Measurements from ENCODE around the gene PNPLA5. TPM values are rescaled to one million over a fixed set of nuclear protein-coding genes. Genes with fewer than 3 reads are reported as not detected.

The PNPLA5 gene
- total RNA-seq, 1 experiment from 2014 or later: not detected

DNA sequence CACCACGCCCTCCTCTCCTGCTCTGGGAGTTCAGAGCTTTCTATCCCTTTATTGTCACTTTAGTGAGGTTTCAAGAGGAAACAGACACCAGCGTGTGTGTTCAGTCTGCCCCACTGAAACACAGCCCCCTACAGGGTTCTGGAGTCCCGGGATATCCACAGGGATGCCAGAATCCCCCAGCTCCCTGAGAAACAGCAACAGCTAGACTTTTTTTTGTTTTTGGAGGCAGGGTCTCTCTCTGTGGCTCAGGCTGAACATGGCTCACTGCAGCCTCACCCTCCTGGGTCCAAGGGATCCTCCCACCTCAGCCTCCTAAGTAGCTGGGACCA, 39.9 kb downstream of the PNPLA5 start:
- no peak overlapping the region for H3K4me2 ChIP-seq (ENCODE audit: low read length)
- CTCF ChIA-PET: no interaction called here

GRCh38 chr22:43851058-43851978, 40.5 kb downstream of the PNPLA5 start:
- Histone ChIP-seq H3K27ac (ENCODE audit: low read length) (no peak overlapping the region), H3K79me2 (ENCODE audit: low read length) (no peaks in the 10 kb centered on the region), H3K4me3 (ENCODE audit: low read length) (no peak overlapping the region), H3K9me3 (ENCODE audit: low read length) (no peaks in the 10 kb centered on the region), H3K4me2 (ENCODE audit: low read length) (no peak overlapping the region), H3K9me2 (replicated peaks; ENCODE audit: low read length) (no peaks in the 10 kb centered on the region), H3K36me3 (ENCODE audit: low read depth, low read length) (no peaks in the 10 kb centered on the region), H3K27me3 (ENCODE audit: low read length) (peaks cover 18% of the 10 kb centered on the region), H4K20me1 (ENCODE audit: low read length) (no peaks in the 10 kb centered on the region), H3K4me1 (ENCODE audit: insufficient read depth, low read length) (no peaks in the 10 kb centered on the region), H2AFZ (ENCODE audit: low read length) (no peak overlapping the region), H3F3A (ENCODE audit: low read length, unreplicated experiment) (no peaks in the 10 kb centered on the region), H3K9ac (ENCODE audit: low read length) (no peak overlapping the region)
- no peak for DNase-seq
- intact Hi-C loops (cut with micrococcal nuclease): no loop called here
- no peak for ATAC-seq
- CTCF ChIA-PET: no interaction called here
- POLR2A ChIA-PET (ENCODE audit: unreplicated experiment): no interaction called here
- TF ChIP-seq CTCF (conservative IDR thresholded peaks at IDR 0.05; ENCODE audit: low read depth, low read length) (no peak), EZH2 (IDR thresholded peaks at IDR 0.05; ENCODE audit: low read length, unreplicated experiment) (no peak)
- no TSS peak for BruUV-seq (replicated peaks)

More for the DNA sequence above, 39.9 kb downstream of the PNPLA5 start:
- H3K27me3 ChIP-seq (ENCODE audit: low read length): peaks cover 18% of the 10 kb centered on the region
- H3K27ac ChIP-seq (ENCODE audit: low read length): no peak overlapping the region
- no peaks in the 10 kb centered on the region for H3K4me1 ChIP-seq (ENCODE audit: insufficient read depth, low read length)
- DNase-seq (no peak), ATAC-seq (no peak)
- H3F3A ChIP-seq (ENCODE audit: low read length, unreplicated experiment): no peaks in the 10 kb centered on the region
- H3K9me3 ChIP-seq (ENCODE audit: low read length): no peaks in the 10 kb centered on the region
- H3K36me3 ChIP-seq (ENCODE audit: low read depth, low read length): no peaks in the 10 kb centered on the region
- BruUV-seq (replicated peaks): no TSS peak
- no peak overlapping the region for H2AFZ ChIP-seq (ENCODE audit: low read length)
- H4K20me1 ChIP-seq (ENCODE audit: low read length): no peaks in the 10 kb centered on the region
- H3K9me2 ChIP-seq (replicated peaks; ENCODE audit: low read length): no peaks in the 10 kb centered on the region
- TF ChIP-seq EZH2phosphoT487 (IDR thresholded peaks at IDR 0.05; ENCODE audit: borderline replicate concordance, low read length): no peak
- TF ChIP-seq EZH2 (IDR thresholded peaks at IDR 0.05; ENCODE audit: low read length, unreplicated experiment): no peak
- no peak for TF ChIP-seq CTCF (conservative IDR thresholded peaks at IDR 0.05; ENCODE audit: low read depth, low read length)
- intact Hi-C loops (cut with micrococcal nuclease): no loop called here
- no peaks in the 10 kb centered on the region for H3K79me2 ChIP-seq (ENCODE audit: low read length)
- H3K9ac ChIP-seq (ENCODE audit: low read length): no peak overlapping the region
- POLR2A ChIA-PET (ENCODE audit: unreplicated experiment): no interaction called here
- no peak overlapping the region for H3K4me3 ChIP-seq (ENCODE audit: low read length)

DNA sequence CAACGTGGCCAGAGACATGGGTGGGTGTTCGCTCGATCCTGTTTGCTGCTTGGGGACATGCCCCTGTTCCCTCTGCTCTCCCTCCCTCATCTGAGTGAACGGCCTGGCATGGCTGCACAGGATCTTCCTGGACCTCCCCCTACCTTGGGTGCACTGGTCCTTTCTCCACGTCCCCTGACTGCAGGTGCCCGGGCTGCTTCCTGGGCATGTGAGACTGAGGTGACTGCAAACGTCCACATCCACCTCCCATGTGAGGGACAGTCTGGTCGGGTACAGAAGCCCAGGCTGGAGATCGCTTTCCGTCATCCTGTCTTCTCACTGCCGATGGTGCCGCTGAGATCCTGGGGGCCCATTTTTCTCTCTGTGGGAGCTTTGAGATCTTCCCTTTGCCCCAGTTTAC, 41.3 kb downstream of the PNPLA5 start:
- Histone ChIP-seq H2AFZ (ENCODE audit: low read length) (no peak overlapping the region), H3K27me3 (ENCODE audit: low read length) (peaks cover 18% of the 10 kb centered on the region), H4K20me1 (ENCODE audit: low read length) (no peaks in the 10 kb centered on the region), H3F3A (ENCODE audit: low read length, unreplicated experiment) (no peaks in the 10 kb centered on the region), H3K36me3 (ENCODE audit: low read depth, low read length) (no peaks in the 10 kb centered on the region), H3K4me3 (ENCODE audit: low read length) (no peak overlapping the region), H3K79me2 (ENCODE audit: low read length) (no peaks in the 10 kb centered on the region), H3K9ac (ENCODE audit: low read length) (no peak overlapping the region), H3K9me2 (replicated peaks; ENCODE audit: low read length) (no peaks in the 10 kb centered on the region), H3K4me1 (ENCODE audit: insufficient read depth, low read length) (no peaks in the 10 kb centered on the region), H3K4me2 (ENCODE audit: low read length) (no peak overlapping the region), H3K9me3 (ENCODE audit: low read length) (no peaks in the 10 kb centered on the region), H3K27ac (ENCODE audit: low read length) (no peak overlapping the region)
- DNase-seq: no peak
- no peak for TF ChIP-seq CTCF (conservative IDR thresholded peaks at IDR 0.05; ENCODE audit: low read depth, low read length)
- TF ChIP-seq EZH2 (IDR thresholded peaks at IDR 0.05; ENCODE audit: low read length, unreplicated experiment): no peak
- TF ChIP-seq EZH2phosphoT487 (IDR thresholded peaks at IDR 0.05; ENCODE audit: borderline replicate concordance, low read length): no peak
- CTCF ChIA-PET: no interaction called here
- POLR2A ChIA-PET (ENCODE audit: unreplicated experiment): no interaction called here
- BruUV-seq (replicated peaks): no TSS peak
- intact Hi-C loops (cut with micrococcal nuclease): no loop called here
- ATAC-seq: no peak
